OCI-LY7 (cell line): ENCODE results near the gene BOLA2.
"Not testable (repeated sequence)": the region's sequence is repeated elsewhere in the genome, so short reads cannot be mapped to it uniquely, and the experiment has no call there.

Experiments used
- EZH2phosphoT487 ChIP-seq: fragments of 200-600 bp; sonication (generic); IDR thresholded peaks from 2 replicates; pipeline ENCODE4 v1.6.1; 2018; ENCODE audit warnings: low read depth, borderline replicate concordance, mild to moderate bottlenecking, mixed run types, antibody characterized with exemption, low read length, moderate library complexity, mixed read lengths
- TF ChIP-seq, protein P1 (sequence below): fragments of 200-600 bp; sonication (generic); conservative IDR thresholded peaks from 2 replicates; pipeline ENCODE4 v1.5.1; 2014; ENCODE audit warnings: mild to moderate bottlenecking, antibody characterized with exemption, low read length, moderate library complexity, mixed read lengths

DNA sequence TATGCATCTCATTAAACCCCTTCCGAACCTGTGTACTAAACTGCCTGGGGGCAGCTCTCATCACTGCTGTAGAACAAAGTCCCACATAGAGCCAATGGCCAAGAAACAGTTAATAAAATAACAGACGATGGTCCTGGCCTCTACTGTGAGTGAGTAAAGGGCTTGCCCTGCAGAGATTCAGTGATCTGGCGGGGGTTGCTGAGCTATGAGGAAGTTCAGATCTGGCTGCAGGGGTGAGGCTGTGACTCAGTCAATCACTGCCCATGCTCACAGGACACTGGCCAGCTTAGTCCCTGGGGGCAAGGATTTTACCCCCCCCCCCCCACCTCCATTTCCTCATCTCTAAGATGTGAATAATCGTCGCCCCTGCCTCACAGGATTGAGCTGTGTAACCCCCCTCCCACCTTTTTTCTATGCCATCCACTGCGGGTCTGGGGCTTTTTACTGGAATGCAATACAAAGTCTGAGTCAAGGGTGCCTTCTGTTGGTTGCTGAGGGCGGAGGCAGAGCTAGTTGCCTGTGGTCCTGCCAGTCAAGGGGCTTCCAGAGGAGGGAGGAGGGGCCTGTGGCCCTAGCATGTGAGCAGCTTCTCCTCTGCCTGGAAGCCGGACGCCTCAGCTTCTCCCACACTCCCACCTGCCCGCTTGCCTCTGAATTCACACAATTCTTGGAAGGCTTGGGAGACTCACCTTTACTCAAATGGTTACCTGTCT, 13.7 kb upstream of the BOLA2 start:
- TF ChIP-seq, protein P1, sequence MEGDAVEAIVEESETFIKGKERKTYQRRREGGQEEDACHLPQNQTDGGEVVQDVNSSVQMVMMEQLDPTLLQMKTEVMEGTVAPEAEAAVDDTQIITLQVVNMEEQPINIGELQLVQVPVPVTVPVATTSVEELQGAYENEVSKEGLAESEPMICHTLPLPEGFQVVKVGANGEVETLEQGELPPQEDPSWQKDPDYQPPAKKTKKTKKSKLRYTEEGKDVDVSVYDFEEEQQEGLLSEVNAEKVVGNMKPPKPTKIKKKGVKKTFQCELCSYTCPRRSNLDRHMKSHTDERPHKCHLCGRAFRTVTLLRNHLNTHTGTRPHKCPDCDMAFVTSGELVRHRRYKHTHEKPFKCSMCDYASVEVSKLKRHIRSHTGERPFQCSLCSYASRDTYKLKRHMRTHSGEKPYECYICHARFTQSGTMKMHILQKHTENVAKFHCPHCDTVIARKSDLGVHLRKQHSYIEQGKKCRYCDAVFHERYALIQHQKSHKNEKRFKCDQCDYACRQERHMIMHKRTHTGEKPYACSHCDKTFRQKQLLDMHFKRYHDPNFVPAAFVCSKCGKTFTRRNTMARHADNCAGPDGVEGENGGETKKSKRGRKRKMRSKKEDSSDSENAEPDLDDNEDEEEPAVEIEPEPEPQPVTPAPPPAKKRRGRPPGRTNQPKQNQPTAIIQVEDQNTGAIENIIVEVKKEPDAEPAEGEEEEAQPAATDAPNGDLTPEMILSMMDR = not testable (repeated sequence)
- not testable (repeated sequence) for TF ChIP-seq EZH2phosphoT487
